Calu3 (cell line): ENCODE measurements around the gene PYURF. TPM values are rescaled to one million over a fixed set of nuclear protein-coding genes. Genes with fewer than 3 reads are reported as not detected.
A peak's percentile ranks its signal among the peaks of the same experiment; 100 is the strongest.

ENCODE experiments used
- BruUV-seq: library from RNA; stranded (reverse); fragments of 400-500 nt; replicated peaks from 2 replicates; lab custom pipeline; 2021; lab: Mats Ljungman, UMichigan
- CTCF ChIA-PET: fragments of 300-600 bp; sonication (Branson Sonifier 250); formaldehyde crosslinking; loops from one replicate; lab custom pipeline; 2022; ENCODE audit warnings: antibody characterized with exemption; lab: Charles Lee
- DNase-seq: peaks from one replicate; pipeline ENCODE4 v3.0.0; 2022
- H3K27ac Mint-ChIP-seq: one replicate; pipeline ENCODE4 v1.8.0; 2022; ENCODE audit warnings: mixed read lengths; ENCODE audit not compliant: unreplicated experiment
- H3K27me3 Mint-ChIP-seq: one replicate; pipeline ENCODE4 v1.8.0; 2022; ENCODE audit warnings: mixed read lengths; ENCODE audit not compliant: unreplicated experiment
- H3K36me3 Mint-ChIP-seq: one replicate; pipeline ENCODE4 v1.8.0; 2022; ENCODE audit warnings: mild to moderate bottlenecking, moderate library complexity, mixed read lengths; ENCODE audit not compliant: insufficient read depth, unreplicated experiment
- H3K4me1 Mint-ChIP-seq: one replicate; pipeline ENCODE4 v1.8.0; 2022; ENCODE audit warnings: mild to moderate bottlenecking, low read depth, mixed read lengths; ENCODE audit not compliant: unreplicated experiment
- H3K4me3 Mint-ChIP-seq: one replicate; pipeline ENCODE4 v1.8.0; 2022; ENCODE audit warnings: mild to moderate bottlenecking, low read depth, moderate library complexity, mixed read lengths; ENCODE audit not compliant: unreplicated experiment
- H3K9me3 Mint-ChIP-seq: one replicate; pipeline ENCODE4 v1.8.0; 2022; ENCODE audit warnings: low read depth, mixed read lengths; ENCODE audit not compliant: unreplicated experiment
- CTCF ChIP-seq: fragments of 200-600 bp; IDR thresholded peaks from one replicate; pipeline ENCODE4 v1.8.0; 2022; ENCODE audit warnings: antibody characterized with exemption; ENCODE audit not compliant: unreplicated experiment
- intact Hi-C: fragments of 100-400 bp; cut with micrococcal nuclease; formaldehyde crosslinking; loops from one replicate; pipeline ENCODE4 v1.10.0; 2022; ENCODE audit not compliant: unreplicated experiment
- total RNA-seq: library from RNA; stranded (reverse); gene quantifications from 2 replicates; pipeline ENCODE4 v1.2.3, GENCODE V29; 2022

The PYURF gene
- total RNA-seq, 1 experiment from 2014 or later, result 37.9 TPM

GRCh38 chr4:88526221-88526815 lies 2.7 kb upstream of the PYURF start:
- peak; percentile 2 for DNase-seq
- H3K27ac Mint-ChIP-seq, result no peak overlapping the region
- CTCF ChIA-PET, result interaction anchor here (0.9 to 2.3 kb wide), 2 partner anchors 13 to 133 kb away, joined by 3 to 10 read pairs; no protein-coding TSS in a partner anchor
- H3K9me3 Mint-ChIP-seq, result no peaks in the 10 kb centered on the region
- H3K4me1 Mint-ChIP-seq, result peaks cover 9% of the 10 kb centered on the region
- BruUV-seq, result no TSS peak
- intact Hi-C loops, result loop anchor here (5.0 kb wide), 2 partner anchors 276 to 296 kb away; no protein-coding TSS in a partner anchor
- H3K36me3 Mint-ChIP-seq, result peaks cover 25% of the 10 kb centered on the region
- no peak for TF ChIP-seq CTCF
- H3K4me3 Mint-ChIP-seq, result no peak overlapping the region
- H3K27me3 Mint-ChIP-seq, result no peaks in the 10 kb centered on the region

GRCh38 chr4:88524171-88524570 lies 595 bp upstream of the PYURF start:
- Mint-ChIP-seq H3K9me3 (no peaks in the 10 kb centered on the region), H3K4me3 (peak overlapping the region; percentile 79), H3K4me1 (peaks cover 9% of the 10 kb centered on the region), H3K27ac (peak overlapping the region; percentile 44), H3K36me3 (peaks cover 25% of the 10 kb centered on the region), H3K27me3 (no peaks in the 10 kb centered on the region)
- TSS peak; percentile 86 for BruUV-seq
- TF ChIP-seq CTCF, result no peak
- intact Hi-C loops, result no loop called here
- no peak for DNase-seq
- CTCF ChIA-PET, result no interaction called here

DNA sequence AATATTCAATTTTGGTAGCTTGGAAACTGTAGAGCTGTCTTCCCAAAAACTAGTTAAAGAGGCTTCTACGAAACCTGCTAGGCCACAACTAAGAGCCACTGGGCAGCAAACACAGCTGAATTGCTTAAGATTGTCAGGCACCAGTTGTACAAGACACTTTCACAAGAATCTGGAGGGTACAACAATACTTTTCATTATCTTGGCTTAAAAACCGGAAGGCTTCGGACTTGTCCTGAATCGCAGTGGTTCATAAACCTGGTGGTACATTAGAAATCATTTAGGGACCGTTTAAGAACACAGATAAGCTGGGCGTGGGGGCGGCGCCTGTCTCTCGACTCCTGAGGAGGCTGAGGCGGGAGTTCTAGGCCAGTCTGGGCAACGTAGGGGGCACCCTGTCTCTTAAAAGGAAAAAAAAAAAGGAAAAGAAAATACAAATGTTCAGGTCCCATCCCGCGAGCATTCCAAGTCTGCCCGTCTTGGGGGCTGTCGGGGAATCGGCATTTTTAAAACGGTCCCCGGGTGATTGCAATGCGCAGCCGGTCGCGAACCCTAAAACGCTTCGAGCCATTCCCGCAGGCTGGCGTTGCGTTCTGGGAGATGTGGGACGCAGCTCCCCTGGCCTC lies 763 bp downstream of the PYURF start:
- DNase-seq, result peak; percentile 8
- intact Hi-C loops, result no loop called here
- H3K9me3 Mint-ChIP-seq, result no peaks in the 10 kb centered on the region
- TSS peak; percentile 58 for BruUV-seq
- no peak for TF ChIP-seq CTCF
- peaks cover 25% of the 10 kb centered on the region for H3K36me3 Mint-ChIP-seq
- H3K4me3 Mint-ChIP-seq, result peak overlapping the region; percentile 79
- H3K27ac Mint-ChIP-seq, result peak overlapping the region; percentile 72
- CTCF ChIA-PET, result interaction anchor here (0.6 to 0.8 kb wide), 2 partner anchors 10 to 136 kb away, joined by 3 to 4 read pairs; no protein-coding TSS in a partner anchor
- no peaks in the 10 kb centered on the region for H3K27me3 Mint-ChIP-seq
- peaks cover 9% of the 10 kb centered on the region for H3K4me1 Mint-ChIP-seq

DNA sequence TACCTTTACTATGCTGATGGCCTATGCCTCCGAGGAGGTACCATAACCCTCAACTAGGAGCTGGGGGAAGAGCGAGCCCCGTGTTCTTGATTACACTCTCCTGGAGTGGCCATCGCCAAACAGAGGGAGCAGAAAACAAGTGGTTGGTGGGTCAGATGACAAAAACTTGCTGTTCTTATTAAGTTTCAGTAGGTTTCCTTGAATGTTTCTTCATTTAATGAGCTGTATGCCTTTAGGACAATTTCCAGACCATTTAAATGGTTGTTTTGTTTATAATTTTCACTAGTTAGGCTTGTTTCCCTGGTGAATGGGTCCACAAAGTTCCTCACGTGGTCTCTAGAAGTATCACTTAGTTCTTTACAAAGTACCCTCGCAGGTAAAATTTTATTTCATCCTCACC lies 4.7 kb downstream of the PYURF start:
- no peak for DNase-seq
- H3K9me3 Mint-ChIP-seq, result no peaks in the 10 kb centered on the region
- H3K4me3 Mint-ChIP-seq, result no peak overlapping the region
- H3K27ac Mint-ChIP-seq, result no peak overlapping the region
- CTCF ChIA-PET, result no interaction called here
- H3K4me1 Mint-ChIP-seq, result peaks cover 9% of the 10 kb centered on the region
- BruUV-seq, result no TSS peak
- H3K36me3 Mint-ChIP-seq, result peaks cover 17% of the 10 kb centered on the region
- intact Hi-C loops, result no loop called here
- no peaks in the 10 kb centered on the region for H3K27me3 Mint-ChIP-seq
- TF ChIP-seq CTCF, result no peak
